Pancreas (tissue), 10 donors: ENCODE results near the gene BMPR2. TPM values are rescaled to one million over a fixed set of nuclear protein-coding genes. Genes with fewer than 3 reads are reported as not detected.

ENCODE experiments used
- ATAC-seq, 4 donors: fragments of 200-7000 bp; cut with Tn5 transposase; one replicate each; pipeline versions ENCODE4 v1.8.0 to v1.9.1; 2020; ENCODE audit warnings: mild to moderate bottlenecking in 4 of 4, moderate library complexity in 4 of 4
- DNase-seq, 6 donors: peaks; one replicate each; pipeline ENCODE4 v3.0.0-alpha.2; 2020
- FAIRE-seq: peaks from 2 replicates; lab custom pipeline; 2012; peaks lifted over from hg19 to GRCh38; lab: Jason Lieb, UNC
- H3K27ac ChIP-seq, 4 donors: fragments of 200-600 bp; sonication (generic); 1 replicate in 3 of 4; 2 replicates in 1 of 4; pipeline versions ENCODE4 v1.5.0 to v1.8.0; 2020
- H3K27me3 ChIP-seq, 4 donors: fragments of 200-600 bp; one replicate each; pipeline ENCODE4 v1.8.0; 2021
- H3K36me3 ChIP-seq, 3 donors: fragments of 200-600 bp; sonication (generic) in 1 of 3; one replicate each; pipeline versions ENCODE4 v1.5.0 to v1.8.0; 2020 to 2021
- H3K4me1 ChIP-seq, 3 donors: fragments of 200-600 bp; one replicate each; pipeline ENCODE4 v1.8.0; 2021
- H3K4me3 ChIP-seq, 4 donors: fragments of 200-600 bp; sonication (generic) in 2 of 4; one replicate each; pipeline versions ENCODE4 v1.5.0 to v1.8.0; 2020 to 2021
- H3K9me3 ChIP-seq, 4 donors: fragments of 200-600 bp; one replicate each; pipeline ENCODE4 v1.8.0; 2021
- WGBS, 2 donors: extraction: QIAGEN DNeasy Blood & Tissue Kit; methylation state at CpG; one replicate each; pipeline ENCODE4 v1.1.7; 2013; 5-methylcytosine and 5-hydroxymethylcytosine counted together
- intact Hi-C, 3 donors: fragments of 100-400 bp; cut with DNase I; formaldehyde crosslinking; loops; one replicate each; pipeline versions ENCODE4 v1.11.1 to v1.14.2; 2022
- polyA plus RNA-seq, 2 donors: library from polyadenylated mRNA; stranded (reverse); fragments of 200-250 nt; gene quantifications; one replicate each; pipeline ENCODE4 v1.2.3, GENCODE V29; 2013
- total RNA-seq, 6 donors: library from RNA; stranded (reverse); fragmentation: NEBNext Ultra II Directional in 4 of 6; extraction: Animal tissue kit (Norgen Biotek cat#: 25700) in 4 of 6; gene quantifications; one replicate each; pipeline versions ENCODE4 v1.2.1 to v1.2.4, GENCODE V29; 2021 to 2023
- TF ChIP-seq, protein P1 (sequence below), 4 donors: fragments of 200-600 bp; sonication (generic) in 3 of 4; IDR thresholded peaks; one replicate each; pipeline versions ENCODE4 v1.5.0 to v1.8.0; 2021; ENCODE audit warnings: antibody characterized with exemption in 4 of 4
- donor health status: healthy with polysubstance abuse.
- donor health status: DM: no; HTN: no; CAD: no; lungs with moderate emphysema.
- donor health status: DM: no; HTN: no; CAD: no.
- donor health status: control.
- donor health status: control.
- donor health status: Bipolar disorder and iron deficiency.
- donor health status: DM: yes; HTN: yes; CAD: no.
- donor health status: DM: no; HTN: no; CAD: no.
- donor health status: DM: no; HTN: no; CAD: no.
- donor health status: DM: yes; HTN: yes; CAD: no.

The BMPR2 gene
- total and polyA plus RNA-seq, 8 donors, result 2.5 to 30.8 (median 11.4) TPM

DNA sequence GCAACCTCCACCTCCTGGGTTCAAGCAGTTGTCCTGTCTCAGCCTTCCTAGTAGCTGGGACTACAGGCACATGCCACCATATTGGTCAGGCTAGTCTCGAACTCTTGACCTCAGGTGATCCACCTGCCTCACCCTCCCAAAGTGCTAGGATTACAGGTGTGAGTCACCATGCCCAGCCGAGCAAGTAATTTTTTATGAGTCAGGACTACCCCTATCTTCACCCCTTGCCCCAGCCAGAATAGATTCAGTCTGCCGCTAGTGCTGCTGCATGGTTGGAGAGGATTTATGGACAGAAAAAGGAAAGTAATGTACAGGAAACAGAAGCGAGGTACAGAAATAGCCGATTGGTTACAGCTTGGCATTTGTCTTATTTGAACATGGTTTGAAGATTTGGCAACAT lies 48.9 kb downstream of the BMPR2 start:
- no peaks in the 10 kb centered on the region for H3K27me3 ChIP-seq
- no peak for FAIRE-seq
- no peaks in the 10 kb centered on the region for H3K36me3 ChIP-seq
- H3K4me1 ChIP-seq, result no peaks in the 10 kb centered on the region
- intact Hi-C loops, result no loop called here
- TF ChIP-seq, protein P1, sequence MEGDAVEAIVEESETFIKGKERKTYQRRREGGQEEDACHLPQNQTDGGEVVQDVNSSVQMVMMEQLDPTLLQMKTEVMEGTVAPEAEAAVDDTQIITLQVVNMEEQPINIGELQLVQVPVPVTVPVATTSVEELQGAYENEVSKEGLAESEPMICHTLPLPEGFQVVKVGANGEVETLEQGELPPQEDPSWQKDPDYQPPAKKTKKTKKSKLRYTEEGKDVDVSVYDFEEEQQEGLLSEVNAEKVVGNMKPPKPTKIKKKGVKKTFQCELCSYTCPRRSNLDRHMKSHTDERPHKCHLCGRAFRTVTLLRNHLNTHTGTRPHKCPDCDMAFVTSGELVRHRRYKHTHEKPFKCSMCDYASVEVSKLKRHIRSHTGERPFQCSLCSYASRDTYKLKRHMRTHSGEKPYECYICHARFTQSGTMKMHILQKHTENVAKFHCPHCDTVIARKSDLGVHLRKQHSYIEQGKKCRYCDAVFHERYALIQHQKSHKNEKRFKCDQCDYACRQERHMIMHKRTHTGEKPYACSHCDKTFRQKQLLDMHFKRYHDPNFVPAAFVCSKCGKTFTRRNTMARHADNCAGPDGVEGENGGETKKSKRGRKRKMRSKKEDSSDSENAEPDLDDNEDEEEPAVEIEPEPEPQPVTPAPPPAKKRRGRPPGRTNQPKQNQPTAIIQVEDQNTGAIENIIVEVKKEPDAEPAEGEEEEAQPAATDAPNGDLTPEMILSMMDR (IDR thresholded peaks at IDR 0.05), result no peak
- ATAC-seq, result no peak
- no peak overlapping the region for H3K4me3 ChIP-seq
- H3K9me3 ChIP-seq, result no peaks in the 10 kb centered on the region
- 85 to 94% methylated on average over 5 of the region's 5 CpGs for WGBS, 2 donors
- no peak overlapping the region for H3K27ac ChIP-seq
- DNase-seq, result no peak

DNA sequence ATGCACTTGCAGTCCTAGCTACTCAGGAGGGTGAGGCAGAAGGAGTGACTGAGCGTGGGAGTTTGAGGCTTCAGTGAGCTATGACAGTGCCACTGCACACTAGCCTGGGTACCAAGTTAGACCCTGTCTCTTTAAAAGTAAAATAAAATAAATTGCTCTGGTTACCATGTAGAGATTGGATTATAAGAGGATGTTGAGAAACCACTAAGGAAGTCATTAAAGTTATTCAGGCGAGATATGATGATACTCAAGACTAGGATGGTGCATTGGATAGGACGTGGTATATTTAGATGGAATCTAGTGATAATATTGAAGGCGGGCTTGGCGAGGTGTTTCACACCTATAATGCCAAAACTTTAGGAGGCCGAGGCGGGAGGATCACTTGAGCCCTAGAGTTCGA lies 50.6 kb downstream of the BMPR2 start:
- H3K4me3 ChIP-seq, result no peak overlapping the region
- no peak for DNase-seq
- no peak overlapping the region for H3K27ac ChIP-seq
- peaks cover 0 to 3% (median 0%) of the 10 kb centered on the region in 3 donors for H3K4me1 ChIP-seq
- no peaks in the 10 kb centered on the region for H3K36me3 ChIP-seq
- H3K27me3 ChIP-seq, result no peaks in the 10 kb centered on the region
- WGBS, 2 donors, result 94% methylated on average over 8 of the region's 8 CpGs
- no peak for FAIRE-seq
- TF ChIP-seq, protein P1 (IDR thresholded peaks at IDR 0.05), result no peak
- H3K9me3 ChIP-seq, result no peaks in the 10 kb centered on the region
- intact Hi-C loops, result no loop called here
- ATAC-seq, result no peak

DNA sequence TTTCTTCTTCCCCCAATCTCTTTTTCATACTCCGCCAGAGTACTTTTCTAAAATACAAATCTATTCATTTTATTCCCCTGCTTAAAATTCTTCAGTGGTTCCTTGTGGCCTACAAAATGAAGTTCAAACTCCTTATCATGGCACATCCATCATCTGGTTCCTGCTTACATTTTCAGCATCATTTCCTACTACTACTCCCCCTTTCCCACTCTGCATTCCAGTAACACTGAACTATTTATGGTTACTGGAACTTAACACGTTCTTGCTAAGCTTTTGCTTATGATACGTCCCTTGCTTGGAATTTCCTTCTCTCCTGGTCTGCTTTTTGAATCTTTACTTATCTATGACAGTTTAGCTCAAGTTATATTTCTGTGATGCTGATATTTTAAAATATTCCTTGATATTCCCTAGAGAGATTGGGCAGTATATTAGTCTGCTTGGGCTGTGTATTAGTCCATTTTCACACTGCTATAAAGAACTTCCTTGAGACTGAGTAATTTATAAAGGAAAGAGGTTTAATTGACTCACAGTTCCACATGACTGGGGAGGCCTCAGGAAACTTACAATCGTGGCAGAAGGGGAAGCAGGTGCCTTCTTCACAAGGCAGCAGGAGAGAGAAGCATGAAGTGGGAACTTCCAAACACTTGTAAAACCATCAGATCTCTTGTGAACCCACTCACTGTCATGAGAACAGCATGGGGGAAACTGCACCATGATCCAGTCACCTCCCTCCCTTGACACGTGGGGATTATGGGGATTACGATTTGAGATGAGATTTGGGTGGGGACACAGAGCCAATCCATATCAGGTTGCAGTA lies 53.2 kb downstream of the BMPR2 start:
- ATAC-seq (no peak), FAIRE-seq (peak; percentile 45), DNase-seq (no peak)
- Histone ChIP-seq H3K27ac (peak overlapping the region in 1 of 4 donors; percentile 29), H3K4me3 (no peak overlapping the region), H3K9me3 (no peaks in the 10 kb centered on the region), H3K27me3 (no peaks in the 10 kb centered on the region), H3K4me1 (peaks cover 0 to 5% (median 0%) of the 10 kb centered on the region in 3 donors), H3K36me3 (no peaks in the 10 kb centered on the region)
- TF ChIP-seq, protein P1 (IDR thresholded peaks at IDR 0.05), result no peak
- WGBS, 2 donors, result 86 to 90% methylated on average over 6 of the region's 6 CpGs
- intact Hi-C loops, result no loop called here

DNA sequence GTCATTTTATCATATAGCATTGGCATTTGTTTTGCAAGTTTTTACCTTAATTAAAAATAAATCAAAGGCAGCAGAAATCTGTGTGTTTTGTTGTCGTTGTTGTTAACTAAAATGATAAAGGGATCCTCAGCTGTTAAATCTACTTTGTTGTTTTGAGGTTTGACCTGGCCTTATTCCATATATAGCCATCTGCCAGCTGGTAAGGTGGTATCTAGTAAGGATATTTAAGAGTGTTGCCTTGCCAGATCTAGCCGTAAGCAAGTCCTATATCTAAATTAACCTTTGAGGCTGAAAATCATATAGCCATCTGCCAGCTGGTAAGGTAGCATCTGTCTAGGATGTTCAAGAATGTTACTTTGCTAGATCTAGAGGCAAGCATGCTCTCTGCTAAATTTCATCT lies 56.6 kb downstream of the BMPR2 start:
- 54 to 62% methylated on average over 2 of the region's 2 CpGs for WGBS, 2 donors
- Histone ChIP-seq H3K36me3 (no peaks in the 10 kb centered on the region), H3K27ac (no peak overlapping the region), H3K4me1 (peaks cover 0 to 5% (median 0%) of the 10 kb centered on the region in 3 donors), H3K9me3 (no peaks in the 10 kb centered on the region), H3K4me3 (no peak overlapping the region), H3K27me3 (no peaks in the 10 kb centered on the region)
- DNase-seq (no peak), FAIRE-seq (no peak), ATAC-seq (no peak)
- TF ChIP-seq, protein P1 (IDR thresholded peaks at IDR 0.05), result no peak
- intact Hi-C loops, result no loop called here

DNA sequence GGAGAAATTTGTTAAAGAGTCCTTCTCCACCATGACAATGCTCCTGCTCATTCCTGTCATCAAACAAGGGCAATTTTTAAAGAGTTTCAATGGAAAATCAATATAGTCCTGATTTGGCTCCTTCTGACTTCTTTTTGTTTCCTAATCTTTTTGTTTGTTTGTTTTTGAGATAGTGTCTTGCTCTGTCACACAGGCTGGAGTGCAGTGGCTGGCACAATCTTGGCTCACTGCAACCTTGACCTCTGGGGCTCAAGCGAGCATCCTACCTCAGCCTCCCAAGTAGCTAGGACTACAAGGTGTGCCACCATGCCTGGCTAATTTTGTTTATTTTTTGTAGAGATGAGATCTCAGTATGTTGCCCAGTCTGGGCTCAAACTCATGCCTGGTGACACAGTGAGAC lies 58.3 kb downstream of the BMPR2 start:
- intact Hi-C loops, result no loop called here
- 50 to 75% methylated on average over 1 of the region's 1 CpG for WGBS, 2 donors
- DNase-seq, result no peak
- no peaks in the 10 kb centered on the region for H3K9me3 ChIP-seq
- TF ChIP-seq, protein P1 (IDR thresholded peaks at IDR 0.05), result no peak
- no peak for ATAC-seq
- peaks cover 0 to 5% (median 0%) of the 10 kb centered on the region in 3 donors for H3K4me1 ChIP-seq
- FAIRE-seq, result no peak
- H3K36me3 ChIP-seq, result no peaks in the 10 kb centered on the region
- no peaks in the 10 kb centered on the region for H3K27me3 ChIP-seq
- H3K27ac ChIP-seq, result no peak overlapping the region
- no peak overlapping the region for H3K4me3 ChIP-seq
